AG09309 (cell line): ENCODE results near the gene SYNE1.
A peak's percentile ranks its signal among the peaks of the same experiment; 100 is the strongest.

ENCODE experiments used
- DNase-seq: peaks from one replicate; pipeline ENCODE4 v3.0.0-alpha.2; 2010; ENCODE audit warnings: low read depth
- H3K4me3 ChIP-seq: 2 replicates; pipeline ENCODE4 v1.5.1; 2011; ENCODE audit warnings: mild to moderate bottlenecking, low read depth, low read length, moderate library complexity; ENCODE audit not compliant: control insufficient read depth
- CTCF ChIP-seq: IDR thresholded peaks from 2 replicates; pipeline ENCODE4 v1.5.1; 2011; ENCODE audit warnings: mild to moderate bottlenecking, low read depth, low read length, inconsistent platforms; ENCODE audit not compliant: insufficient read depth, control insufficient read depth; ENCODE audit errors: missing control alignments

The SYNE1 gene

GRCh38 chr6:152356662-152357061 is 280.5 kb downstream of the SYNE1 start:
- DNase-seq: peak; percentile 37
- peak; percentile 28 for TF ChIP-seq CTCF

GRCh38 chr6:152356016-152356415 is 281.1 kb downstream of the SYNE1 start:
- TF ChIP-seq CTCF: no peak

More at GRCh38 chr6:152356662-152357061, 280.5 kb downstream of the SYNE1 start:
- no peak overlapping the region for H3K4me3 ChIP-seq

GRCh38 chr6:152355166-152355565 is 282.0 kb downstream of the SYNE1 start:
- TF ChIP-seq CTCF: no peak
- DNase-seq: no peak
- H3K4me3 ChIP-seq: no peak overlapping the region

More at GRCh38 chr6:152356016-152356415, 281.1 kb downstream of the SYNE1 start:
- DNase-seq: no peak
- no peak overlapping the region for H3K4me3 ChIP-seq

GRCh38 chr6:152353440-152353839 is 283.7 kb downstream of the SYNE1 start:
- no peak for TF ChIP-seq CTCF
- no peak for DNase-seq
- H3K4me3 ChIP-seq: no peak overlapping the region

GRCh38 chr6:152351742-152352141 is 285.4 kb downstream of the SYNE1 start:
- no peak overlapping the region for H3K4me3 ChIP-seq
- no peak for TF ChIP-seq CTCF
- DNase-seq: no peak

GRCh38 chr6:152351110-152351509 is 286.1 kb downstream of the SYNE1 start:
- DNase-seq: no peak
- no peak overlapping the region for H3K4me3 ChIP-seq
- no peak for TF ChIP-seq CTCF

- DNase-seq: no peak
- no peak for TF ChIP-seq CTCF
- no peak overlapping the region for H3K4me3 ChIP-seq
Measured at GRCh38 chr6:152348116-152348515, 289.0 kb downstream of the SYNE1 start.
